ENCODE data around the gene GMPPA.
A peak's percentile ranks its signal among the peaks of the same experiment; 100 is the strongest.

GMPPA gene

DNA sequence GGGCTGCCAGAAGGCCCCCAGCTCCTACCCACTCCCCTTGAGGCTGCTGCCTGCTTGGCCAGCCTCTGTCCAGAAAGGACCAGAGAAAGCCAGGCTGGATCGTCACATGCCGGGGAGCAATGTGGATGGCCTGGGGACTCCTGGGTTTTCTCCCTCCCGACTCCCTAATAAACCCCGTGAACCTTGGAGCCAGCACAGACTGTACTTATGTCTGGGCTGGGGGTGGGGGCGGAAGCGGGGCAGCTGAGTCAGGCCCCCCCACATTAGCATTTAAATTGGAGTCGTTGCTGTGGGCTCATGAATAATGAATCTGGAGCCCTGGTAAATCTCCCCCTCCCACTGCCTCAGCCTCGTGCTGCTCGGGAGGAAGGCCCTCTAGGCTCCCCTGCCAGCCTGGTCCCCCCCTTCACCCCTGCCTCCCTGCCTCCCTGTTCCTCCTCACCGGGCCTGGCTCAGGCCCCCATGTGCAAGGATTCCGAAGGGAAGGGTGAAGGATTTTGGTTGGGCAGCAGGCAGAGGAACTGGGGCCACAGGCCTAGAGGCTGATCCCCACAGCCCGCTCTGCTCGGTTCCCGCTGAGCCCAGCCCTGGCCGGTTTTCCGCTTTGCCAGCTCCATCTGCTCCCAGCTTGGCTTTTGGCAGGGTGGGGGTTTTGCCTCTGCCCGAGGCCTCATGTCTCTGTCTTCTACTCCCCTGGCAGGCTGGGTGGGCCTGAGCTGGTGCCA, 8.3 kb downstream of the GMPPA start:
- no peak for DNase-seq

- DNase-seq: no peak
These were observed 9.1 kb downstream of the GMPPA start for GRCh38 chr2:219507581-219508443.

DNA sequence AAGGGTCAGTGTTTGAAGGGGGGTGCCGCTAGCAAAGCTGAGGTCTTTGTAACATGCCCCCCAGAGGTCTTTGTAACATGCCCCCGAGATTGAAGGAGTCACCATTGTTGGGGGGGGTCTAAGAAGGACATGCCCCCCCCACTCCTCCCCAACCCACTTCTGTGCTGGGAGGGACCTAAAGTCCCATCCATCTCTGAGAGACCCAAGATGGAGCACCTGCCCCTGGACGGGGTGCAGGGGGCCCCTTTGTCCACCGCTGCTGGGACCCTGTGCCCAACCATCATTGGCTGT, 9.7 kb downstream of the GMPPA start:
- DNase-seq: no peak

GRCh38 chr2:219508971-219509779, 10.5 kb downstream of the GMPPA start:
- no peak for DNase-seq

DNA sequence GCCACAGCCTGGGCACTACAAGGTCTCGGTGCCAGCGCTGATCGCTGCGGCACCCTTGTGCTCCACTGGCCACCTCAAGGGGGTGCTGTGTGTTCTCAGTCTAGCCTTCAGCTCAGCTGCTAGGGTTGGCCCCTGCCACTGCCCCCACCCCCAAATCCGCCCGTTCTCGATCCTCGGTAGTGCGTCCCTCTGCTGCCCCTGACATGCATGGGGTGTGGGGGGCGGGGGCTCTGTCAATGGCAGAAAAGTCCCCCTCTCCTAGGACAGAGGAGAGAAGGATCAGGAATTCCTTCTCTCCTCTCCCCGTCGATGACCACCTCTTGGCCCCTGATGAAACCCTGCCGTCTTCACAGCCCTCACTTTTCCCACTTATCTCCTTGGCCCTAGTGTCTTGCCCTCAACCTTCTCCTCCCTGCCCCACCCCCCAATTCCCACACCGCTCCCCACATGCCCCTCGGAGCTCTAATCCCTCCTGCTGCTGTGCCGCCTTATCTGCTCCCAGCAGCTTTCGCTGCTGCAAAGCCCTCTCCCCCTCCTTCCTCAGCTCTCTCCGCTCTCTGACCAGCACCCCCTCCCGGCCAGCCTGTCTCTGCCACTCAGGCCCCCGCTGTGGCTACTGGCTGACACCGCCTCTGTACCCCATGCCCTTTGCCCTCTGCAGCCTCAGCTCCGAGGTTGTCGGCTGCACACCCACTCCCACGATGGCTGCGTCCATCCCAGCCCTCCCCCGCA, 11.3 kb downstream of the GMPPA start:
- peak; percentile 51 for DNase-seq

- no peak for DNase-seq
These were observed 11.9 kb downstream of the GMPPA start for GRCh38 chr2:219510512-219511135.

DNA sequence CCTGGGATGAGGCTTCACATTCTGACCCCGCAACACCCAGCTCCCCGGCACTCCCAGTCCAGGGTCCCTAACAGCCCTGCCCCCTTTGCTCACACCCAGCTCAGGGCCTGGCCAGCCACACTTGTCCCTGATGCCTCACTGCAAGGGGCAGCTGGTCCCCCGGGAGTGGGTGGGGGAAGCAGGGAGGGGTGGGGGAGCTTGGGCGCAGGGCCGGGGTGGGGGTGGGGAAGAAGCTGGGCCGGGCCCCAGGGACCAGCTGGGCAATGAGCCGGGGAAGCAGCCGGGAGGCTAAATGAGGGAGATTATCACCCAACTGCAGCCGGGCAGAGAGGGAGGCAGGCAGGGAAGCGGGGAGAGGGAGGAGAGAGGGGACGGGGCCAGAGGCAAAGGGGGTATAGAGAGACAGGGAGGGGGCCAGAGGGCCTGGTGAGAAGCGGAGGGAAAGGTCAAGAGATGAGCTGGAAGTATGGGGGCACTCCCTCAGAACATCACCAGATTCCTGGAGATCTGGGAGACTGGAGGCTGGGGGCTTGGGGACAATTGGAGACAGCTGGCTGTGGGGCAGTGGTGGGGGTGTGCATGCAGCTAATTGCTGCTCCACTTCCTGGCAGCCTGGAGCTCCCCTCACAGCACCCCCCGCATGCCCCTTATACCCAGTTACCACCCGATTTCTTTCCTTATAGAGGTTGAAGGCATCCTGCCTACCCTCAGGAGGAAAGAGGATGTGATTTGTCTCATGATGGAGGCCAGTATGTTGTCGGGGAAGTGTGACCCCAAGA, 13.0 kb downstream of the GMPPA start:
- DNase-seq: no peak

GRCh38 chr2:219512524-219513216, 14.0 kb downstream of the GMPPA start:
- DNase-seq: no peak

DNA sequence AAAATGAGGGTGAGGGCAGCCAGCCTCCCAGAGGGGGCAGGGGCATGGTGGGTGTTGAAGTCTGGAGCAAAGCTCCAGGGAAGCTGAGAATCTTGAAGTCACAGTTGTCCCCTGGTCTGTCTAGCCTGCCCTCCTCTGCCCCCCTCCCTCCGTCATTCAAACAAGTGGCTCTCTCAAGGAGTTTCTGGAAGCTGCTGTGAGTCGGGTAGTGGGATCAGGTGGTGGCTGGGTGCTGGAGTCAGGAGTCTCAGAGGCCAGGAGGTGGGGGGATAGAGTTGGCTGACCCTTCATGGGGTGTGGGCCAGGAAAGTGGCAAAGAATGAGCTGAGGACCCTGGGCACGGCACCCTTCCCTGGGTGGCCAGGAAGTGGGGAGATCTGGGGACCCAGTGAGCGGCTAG, 15.1 kb downstream of the GMPPA start:
- DNase-seq: no peak

DNA sequence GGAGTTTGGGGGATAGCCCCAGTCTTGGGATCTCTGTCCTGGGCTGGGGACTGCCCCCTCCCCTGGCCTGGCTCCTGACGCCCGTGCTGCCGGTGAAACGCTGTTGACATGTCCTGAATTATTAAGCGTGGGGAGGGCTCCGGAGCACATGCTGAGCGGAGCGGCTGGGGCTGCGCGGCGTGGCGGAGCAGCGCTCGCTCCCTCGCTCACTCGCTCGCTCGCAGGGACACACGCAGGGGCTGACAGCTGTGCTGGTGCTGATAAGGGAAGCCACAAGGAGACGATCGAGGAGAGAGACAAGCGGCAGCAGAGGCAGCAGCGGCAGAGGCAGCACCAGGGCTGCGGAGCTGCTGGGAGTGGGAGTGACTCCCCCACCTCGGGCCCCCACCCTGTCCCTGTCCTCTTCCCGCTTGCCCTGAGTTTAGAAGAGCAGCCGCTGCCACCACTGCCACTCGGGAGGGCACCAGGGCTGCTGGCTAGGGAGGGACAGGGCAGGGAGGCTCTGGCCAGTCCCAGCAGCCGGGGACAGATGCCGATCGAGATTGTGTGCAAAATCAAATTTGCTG, 15.6 kb downstream of the GMPPA start, which contains the start of gene ASIC4:
Gene ASIC4, plus strand, starts transcription at position 287 of the 566 bp plus-strand sequence. Its CDS starts 243 bp downstream, at position 530.
- DNase-seq: no peak

GRCh38 chr2:219514836-219515235, 16.1 kb downstream of the GMPPA start:
- DNase-seq: no peak

DNA sequence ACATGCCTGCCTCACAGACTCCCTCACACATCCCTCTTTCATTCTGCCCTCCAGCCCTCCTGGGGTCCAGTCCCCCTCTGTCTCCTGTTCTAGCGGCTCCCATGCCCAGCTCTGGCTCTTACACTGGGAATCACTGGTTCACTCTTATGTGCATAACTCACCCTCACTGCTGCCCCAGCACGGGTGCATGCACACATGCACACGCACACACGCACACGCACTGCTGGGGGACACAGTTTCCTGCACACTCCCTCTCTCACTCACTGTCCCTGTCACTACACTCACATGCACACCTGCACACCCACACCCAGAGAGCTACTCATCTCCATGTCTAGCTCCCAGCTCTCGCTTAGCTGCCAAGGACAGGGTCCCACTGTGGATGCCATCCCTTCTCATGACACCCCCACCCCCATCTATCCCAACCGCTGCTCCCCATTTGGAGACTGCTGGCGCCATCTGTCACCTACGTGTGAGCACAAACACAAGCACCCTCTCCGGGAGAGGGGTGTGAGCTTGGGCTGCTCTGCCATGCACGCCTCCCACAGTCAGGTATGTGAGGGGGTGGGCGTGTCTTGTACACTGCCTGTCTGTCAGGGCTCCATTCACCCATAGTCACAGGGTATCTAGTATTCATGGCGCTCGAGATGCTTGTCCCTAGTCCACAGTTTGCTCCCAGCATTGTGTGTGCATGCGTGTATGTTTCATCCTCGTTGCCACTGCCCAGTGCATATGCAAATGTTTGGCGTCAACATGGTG, 17.4 kb downstream of the GMPPA start:
- DNase-seq: no peak

GRCh38 chr2:219516888-219517287, 18.2 kb downstream of the GMPPA start:
- no peak for DNase-seq

DNA sequence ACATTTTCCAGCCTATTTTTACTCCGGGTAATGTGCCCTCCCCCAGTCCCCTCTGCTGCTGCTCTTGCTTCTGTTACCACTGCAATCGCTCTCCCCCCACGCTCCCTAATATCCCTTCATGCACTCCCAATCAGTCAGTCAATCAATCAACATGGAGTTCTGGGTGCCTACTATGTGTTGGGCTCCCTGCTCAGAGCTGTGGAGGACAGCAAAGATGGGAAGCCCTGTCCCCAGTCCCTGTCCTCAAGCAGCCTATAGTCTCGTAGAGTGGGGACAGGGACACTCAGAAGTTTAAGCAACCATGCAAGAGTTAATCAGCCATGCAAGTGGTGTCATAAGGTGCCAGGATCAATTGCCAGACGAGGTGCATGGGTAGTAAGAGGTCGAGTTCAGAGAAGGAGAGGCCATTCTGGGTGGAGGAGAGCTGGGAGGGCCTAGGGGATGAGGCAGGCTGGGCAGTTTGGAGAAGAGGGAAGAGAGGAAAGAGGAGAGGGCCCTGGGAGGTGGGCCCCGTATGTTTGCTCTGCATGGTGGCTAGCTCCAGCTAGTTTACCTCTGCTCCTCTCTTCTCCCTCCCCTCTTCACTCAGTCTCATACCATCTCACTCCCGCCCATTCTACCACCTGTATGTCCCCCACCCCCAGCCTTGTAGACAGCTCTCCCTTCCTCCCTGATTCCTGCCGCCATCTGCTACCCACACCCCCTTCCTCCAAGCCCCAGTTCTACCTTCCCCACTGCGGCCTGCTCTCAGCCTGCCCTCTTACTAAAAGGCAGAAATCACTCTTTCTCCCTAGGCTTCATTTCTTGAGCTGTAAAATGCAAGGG, 19.5 kb downstream of the GMPPA start:
- no peak for DNase-seq

- DNase-seq: no peak
These were observed 20.8 kb downstream of the GMPPA start for GRCh38 chr2:219519526-219519916.

DNA sequence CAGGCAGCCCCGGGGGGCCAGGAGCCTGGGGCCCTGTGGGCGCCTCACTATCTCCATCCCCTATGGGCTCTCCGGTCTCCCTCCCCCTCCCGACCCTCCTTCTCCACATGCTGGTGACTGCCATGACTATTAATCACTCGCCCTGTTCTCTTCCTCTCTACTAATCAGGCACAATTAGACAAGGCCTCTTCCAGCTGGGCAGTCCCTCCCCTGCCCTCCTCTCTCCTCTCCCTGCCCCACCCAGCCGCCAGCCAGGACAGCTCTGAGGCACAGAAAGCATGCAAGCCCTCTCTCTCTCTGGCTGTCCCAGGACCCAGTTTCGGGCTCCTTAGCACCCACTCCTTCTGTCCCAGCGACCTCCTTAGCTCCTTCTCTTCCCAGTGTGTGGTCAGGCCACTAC, 21.4 kb downstream of the GMPPA start:
- DNase-seq: no peak

GRCh38 chr2:219521066-219521880, 22.6 kb downstream of the GMPPA start:
- DNase-seq: peak; percentile 15

All from NCI-H510A treated with DMSO at 0.1 percent for 48 hours (cell line).